GM19023 (cell line): Measurements from ENCODE around the gene TAC4.

Experiments
- ATAC-seq: cut with Tn5 transposase; IDR thresholded peaks from one replicate; pipeline ENCODE4 v1.9.1; 2021; ENCODE audit warnings: mild to moderate bottlenecking, moderate library complexity; ENCODE audit not compliant: unreplicated experiment

Gene TAC4

GRCh38 chr17:49815761-49816281, 32.0 kb downstream of the TAC4 start:
- no peak for ATAC-seq

- no peak for ATAC-seq
Measured at GRCh38 chr17:49814781-49815529, 32.9 kb downstream of the TAC4 start.

DNA sequence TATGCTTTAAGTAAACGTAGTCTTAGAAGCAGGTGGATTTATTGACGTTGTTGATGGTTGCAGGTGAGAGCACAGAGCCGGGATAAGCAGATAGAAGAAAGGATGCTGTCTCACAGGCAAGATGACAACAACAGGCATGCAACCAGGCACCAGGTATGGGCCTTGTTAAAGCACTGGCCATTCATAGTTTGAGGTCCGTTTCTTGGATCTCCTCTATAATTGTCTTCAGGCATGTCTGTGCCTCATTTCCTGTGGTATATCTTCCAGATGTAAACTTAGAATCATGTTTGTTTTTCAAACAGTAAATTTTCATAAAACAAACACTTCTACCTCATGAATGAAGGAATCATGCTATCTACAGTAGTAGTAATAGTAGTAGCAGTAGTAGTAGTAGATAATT, 38.8 kb downstream of the TAC4 start:
- no peak for ATAC-seq

DNA sequence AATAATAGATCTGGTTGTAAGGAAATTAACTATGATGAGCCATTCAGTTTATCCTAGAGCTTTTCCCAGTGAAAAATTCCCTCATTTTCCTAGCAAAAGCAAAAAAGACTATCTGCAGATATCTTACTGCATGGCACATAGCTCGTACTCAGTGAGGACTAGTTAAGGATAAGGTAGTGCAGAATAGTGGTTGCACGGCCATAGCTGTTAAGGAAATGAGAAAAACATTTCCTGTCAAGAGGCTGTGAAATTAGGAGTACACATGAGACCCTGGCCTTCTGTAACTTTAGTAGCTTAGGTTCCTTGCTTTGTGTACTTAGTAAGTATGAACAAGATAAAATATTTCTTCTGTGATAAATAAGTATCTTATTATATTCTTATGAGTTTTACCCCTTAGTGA, 49.1 kb downstream of the TAC4 start:
- no peak for ATAC-seq

DNA sequence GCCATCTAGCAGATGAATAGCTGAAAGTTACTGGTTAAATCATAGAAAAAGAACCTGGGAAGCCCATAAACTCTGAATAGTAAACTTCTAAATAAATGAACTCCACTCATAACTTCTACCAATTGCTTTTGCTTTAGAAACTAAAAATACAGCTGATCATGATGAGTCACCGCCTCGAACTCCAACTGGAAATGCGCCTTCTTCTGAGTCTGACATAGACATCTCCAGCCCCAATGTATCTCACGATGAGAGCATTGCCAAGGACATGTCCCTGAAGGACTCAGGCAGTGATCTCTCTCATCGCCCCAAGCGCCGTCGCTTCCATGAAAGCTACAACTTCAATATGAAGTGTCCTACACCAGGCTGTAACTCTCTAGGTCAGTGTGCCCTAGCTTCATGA, 49.7 kb downstream of the TAC4 start:
- ATAC-seq = no peak

GRCh38 chr17:49795372-49795771, 52.5 kb downstream of the TAC4 start:
- no peak for ATAC-seq

DNA sequence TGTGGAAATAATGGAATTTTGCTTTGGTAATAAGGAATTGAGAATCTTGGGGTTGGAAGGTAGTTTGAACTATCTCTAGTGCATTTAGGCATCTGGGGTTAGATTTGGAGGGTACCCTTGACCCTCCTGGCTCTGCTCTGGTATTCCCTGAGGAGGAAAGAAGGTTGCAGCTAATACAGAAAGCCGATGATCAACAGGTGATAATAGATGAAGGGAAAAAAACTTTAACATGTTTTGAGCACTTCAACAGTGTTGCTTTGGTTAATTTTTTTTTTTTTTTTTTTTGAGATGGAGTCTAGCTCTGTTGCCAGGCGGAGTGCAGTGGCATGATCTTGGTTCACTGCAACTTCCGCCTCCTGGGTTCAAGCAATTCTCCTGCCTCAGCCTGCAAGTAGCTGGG, 54.6 kb downstream of the TAC4 start:
- no peak for ATAC-seq

DNA sequence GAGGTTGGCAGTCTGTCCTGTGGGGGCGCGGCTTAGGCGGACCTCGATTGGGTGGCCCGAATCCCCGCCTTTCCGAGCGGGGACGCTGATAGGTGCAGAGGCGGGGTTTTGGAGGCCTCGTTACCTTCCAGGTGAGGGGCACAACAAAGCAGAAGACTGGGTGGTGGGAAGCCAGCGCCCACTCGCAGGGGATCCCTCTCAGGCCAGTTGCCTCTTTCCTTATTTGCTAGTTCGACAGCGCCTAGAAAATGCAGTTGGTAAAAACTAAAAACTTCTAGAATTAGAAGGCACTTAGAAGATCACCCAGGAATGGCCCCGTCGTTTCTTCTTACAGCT, 58.7 kb downstream of the TAC4 start:
- ATAC-seq = no peak

- ATAC-seq = peak; percentile 91
Measured at GRCh38 chr17:49788478-49789242, 59.2 kb downstream of the TAC4 start, which contains the start of gene KAT7. Gene KAT7 (plus strand): TSS chr17:49788681. CDS start chr17:49788835, 154 bp downstream.
